DMS53 treated with DMSO at 0.1 percent for 48 hours (cell line): Measurements from ENCODE around the gene MRPL2.

Experiments
- DNase-seq: peaks from one replicate; lab custom pipeline; 2025; ENCODE audit not compliant: unreplicated experiment; lab: John Stamatoyannopoulos, UW

MRPL2 gene

GRCh38 chr6:43059168-43060033 lies at the start of gene MRPL2, which contains the start of gene KLC4:
TSS of gene MRPL2 (minus strand) at chr6:43059434. CDS start at chr6:43059381, 53 bp downstream.
TSS of gene KLC4 (plus strand) at chr6:43059631. CDS start at chr6:43061336, 1,705 bp downstream.
- peak; percentile 94 for DNase-seq

- no peak for DNase-seq
Measured at GRCh38 chr6:43107344-43108062, 48.3 kb upstream of the MRPL2 start.

GRCh38 chr6:43105538-43106222 lies 46.4 kb upstream of the MRPL2 start:
- DNase-seq, result no peak

GRCh38 chr6:43103253-43103876 lies 44.1 kb upstream of the MRPL2 start:
- DNase-seq, result no peak

GRCh38 chr6:43101497-43101896 lies 42.3 kb upstream of the MRPL2 start:
- DNase-seq, result no peak

- DNase-seq, result no peak
Measured at GRCh38 chr6:43097502-43097901, 38.3 kb upstream of the MRPL2 start.

- DNase-seq, result no peak
Measured at GRCh38 chr6:43097098-43097489, 37.9 kb upstream of the MRPL2 start.

- DNase-seq, result no peak
Measured at GRCh38 chr6:43096451-43097097, 37.3 kb upstream of the MRPL2 start.

- DNase-seq, result no peak
Measured at GRCh38 chr6:43095939-43096338, 36.7 kb upstream of the MRPL2 start.

GRCh38 chr6:43093436-43094289 lies 34.4 kb upstream of the MRPL2 start:
- DNase-seq, result no peak

- DNase-seq, result no peak
Measured at GRCh38 chr6:43092635-43093034, 33.4 kb upstream of the MRPL2 start.

GRCh38 chr6:43091436-43091991 lies 32.3 kb upstream of the MRPL2 start:
- DNase-seq, result no peak

GRCh38 chr6:43091020-43091419 lies 31.8 kb upstream of the MRPL2 start:
- DNase-seq, result no peak

- DNase-seq, result no peak
Measured at GRCh38 chr6:43090559-43090956, 31.3 kb upstream of the MRPL2 start.

- DNase-seq, result no peak
Measured at GRCh38 chr6:43089874-43090558, 30.8 kb upstream of the MRPL2 start.

GRCh38 chr6:43089467-43089866 lies 30.2 kb upstream of the MRPL2 start:
- no peak for DNase-seq

GRCh38 chr6:43088654-43089056 lies 29.4 kb upstream of the MRPL2 start:
- no peak for DNase-seq

- DNase-seq, result no peak
Measured at GRCh38 chr6:43086022-43086658, 26.9 kb upstream of the MRPL2 start.
